ENCODE data around the gene PIGR.

DNA sequence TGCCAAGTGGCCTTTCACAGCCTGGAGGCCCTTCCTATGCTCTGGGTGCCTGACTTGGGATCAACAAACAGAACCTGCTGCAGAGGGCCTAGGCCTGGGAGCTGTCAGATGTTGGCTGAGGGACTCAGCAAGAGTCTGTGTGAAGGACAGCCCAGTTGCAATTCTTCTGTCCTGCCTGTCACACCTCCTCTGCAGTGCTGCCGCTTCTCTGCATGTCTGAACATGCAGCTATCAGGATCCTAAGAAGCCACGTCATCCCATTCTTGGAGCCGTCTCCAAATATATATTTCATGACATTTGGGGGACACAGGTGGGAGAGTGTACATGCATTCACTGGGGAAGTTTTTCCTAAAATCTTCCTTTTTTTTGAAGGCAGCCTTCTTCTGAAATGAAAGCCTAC lies 15.4 kb upstream of the PIGR start:
- no peak for TF ChIP-seq ZNF274 (IDR thresholded peaks at IDR 0.05; ENCODE audit: low read depth, low read length)
- TF ChIP-seq YY1 (IDR thresholded peaks at IDR 0.05; ENCODE audit: insufficient read depth, insufficient read length) = no peak
- TF ChIP-seq SUZ12 (IDR thresholded peaks at IDR 0.05; ENCODE audit: extremely low read depth, insufficient read depth, insufficient read length) = no peak

All from NT2/D1 (cell line).